ENCODE measurements around the gene ZDHHC14. TPM values are rescaled to one million over a fixed set of nuclear protein-coding genes. Genes with fewer than 3 reads are reported as not detected.

The ZDHHC14 gene
- total and polyA plus RNA-seq, 2 of the 8 experiments (the other 6 are each of a cell fraction or from before 2014, with no cell fraction given) = 2.9 to 5.3 TPM

GRCh38 chr6:157707576-157707975, 326.6 kb downstream of the ZDHHC14 start:
- Histone ChIP-seq H3K4me2 (ENCODE audit: insufficient read depth in 1 of 2, low read depth in 2 of 2, low read length in 2 of 2) (peak overlapping the region; percentile 12 to 14; a peak in 1 of 4 replicates), H3K9ac (replicated peaks in 1 of 4; ENCODE audit: extremely low read depth in 1 of 4, low read depth in 3 of 4, low read length in 3 of 4) (no peak overlapping the region), H2BK20ac (ENCODE audit: low read length) (peak overlapping the region; percentile 68), H3K36me3 (ENCODE audit: control insufficient read depth in 2 of 4, insufficient read depth in 4 of 4, low read length in 3 of 4) (no peaks in the 10 kb centered on the region), H3K9me3 (ENCODE audit: insufficient read depth in 2 of 2, low read depth in 1 of 2, low read length in 1 of 2) (no peaks in the 10 kb centered on the region; a peak in 1 of 4 replicates), H2AK5ac (ENCODE audit: low read depth, low read length) (peak overlapping the region; percentile 78; the same call in 1 of the 2 replicates), H4K8ac (ENCODE audit: extremely low read depth, insufficient read depth, low read length) (no peak overlapping the region), H3K79me2 (ENCODE audit: control insufficient read depth in 1 of 2, insufficient read depth in 2 of 2, low read length in 2 of 2) (no peaks in the 10 kb centered on the region), H3K27ac (ENCODE audit: low read depth, low read length) (no peak overlapping the region), H3K14ac (ENCODE audit: insufficient read length) (no peak overlapping the region), H3K79me1 (ENCODE audit: low read depth, low read length) (no peaks in the 10 kb centered on the region), H3K23ac (ENCODE audit: insufficient read length) (no peak overlapping the region), H3K4ac (replicated peaks; ENCODE audit: insufficient read length, low read depth, low read length) (peak overlapping the region; percentile 92), H4K91ac (replicated peaks; ENCODE audit: insufficient read length, low read length) (peak overlapping the region; percentile 94), H3K4me3 (ENCODE audit: extremely low read depth in 1 of 4, insufficient read depth in 2 of 4, low read depth in 3 of 4, low read length in 4 of 4) (no peak overlapping the region), H2BK15ac (ENCODE audit: low read length) (no peak overlapping the region), H2BK12ac (ENCODE audit: low read depth, low read length) (peak overlapping the region; percentile 45; the same call in 1 of the 2 replicates), H2BK5ac (ENCODE audit: low read depth, low read length) (peak overlapping the region; percentile 94; the same call in 1 of the 2 replicates), H3K27me3 (replicated peaks in 1 of 4; ENCODE audit: control insufficient read depth in 3 of 4, extremely low read depth in 1 of 4, insufficient read depth in 3 of 4, low read length in 3 of 4) (no peaks in the 10 kb centered on the region), H2AFZ (ENCODE audit: low read length) (no peak overlapping the region), H4K5ac (ENCODE audit: insufficient read length, low read depth, low read length) (peak overlapping the region; percentile 56), H2BK120ac (replicated peaks; ENCODE audit: low read depth, low read length) (peak overlapping the region; percentile 88), H3K23me2 (ENCODE audit: low read depth, low read length) (no peaks in the 10 kb centered on the region; the same call in 1 of the 2 replicates), H4K20me1 (replicated peaks in 1 of 2; ENCODE audit: control insufficient read depth in 1 of 2, insufficient read depth in 2 of 2, low read length in 2 of 2) (no peaks in the 10 kb centered on the region), H3K4me1 (replicated peaks in 1 of 4; ENCODE audit: control insufficient read depth in 3 of 4, insufficient read depth in 4 of 4, low read length in 3 of 4) (peaks cover 5 to 17% (median 11%) of the 10 kb centered on the region in 4 experiments; a peak in 5 of 7 replicates), H3K56ac (replicated peaks; ENCODE audit: insufficient read length, low read depth, low read length) (no peak overlapping the region), H3K18ac (ENCODE audit: extremely low read depth, low read length) (peak overlapping the region; percentile 41; the same call in 1 of the 2 replicates)
- no peak for DNase-seq (ENCODE audit: low read depth in 1 of 2, low spot score in 2 of 2)
- TF ChIP-seq SIN3A (conservative IDR thresholded peaks at IDR 0.05 in 1 of 2, IDR thresholded peaks at IDR 0.05 in 1 of 2; ENCODE audit: low read depth in 1 of 2, low read length in 2 of 2) (no peak), MAFK (IDR thresholded peaks at IDR 0.05; ENCODE audit: low read depth, low read length) (peak; percentile 52; the same call in 1 of the 2 replicates), USF2 (IDR thresholded peaks at IDR 0.05; ENCODE audit: low read length) (0 out of 2 replicates have a peak, but pooled peaks have one; percentile 16)
- POLR2A ChIA-PET (ENCODE audit: partially characterized antibody) = interaction anchor here (0.7 to 0.8 kb wide), 2 partner anchors 37 to 38 kb away, joined by 3 read pairs; no protein-coding TSS in a partner anchor
- 43% methylated on average over 6 of the region's 6 CpGs; no CpG with 5 or more reads in 1 of the 2 experiments for WGBS, 2 experiments (ENCODE audit: extremely low coverage in 1 of 2, insufficient coverage in 1 of 2, insufficient read length in 1 of 2, insufficient replicate concordance in 2 of 2, low coverage in 1 of 2, low lambda C conversion rate in 2 of 2, missing lambda C conversion rate in 1 of 2)
- CTCF ChIA-PET (ENCODE audit: partially characterized antibody) = interaction anchor here (0.9 kb wide), 1 partner anchor 20 kb away, joined by 3 read pairs; no protein-coding TSS in a partner anchor
- FAIRE-seq = no peak
